NCI-H524 treated with DMSO at 0.1 percent for 48 hours (cell line): ENCODE measurements around the gene IFITM10.

Source experiments
- DNase-seq: peaks from one replicate; lab custom pipeline; 2025; lab: John Stamatoyannopoulos, UW

The IFITM10 gene

GRCh38 chr11:1763796-1764661 is 13.6 kb upstream of the IFITM10 start, which contains the start of gene CTSD:
TSS of gene CTSD (minus strand) at chr11:1763927. CDS start at chr11:1763859, 68 bp downstream.
- DNase-seq: no peak

GRCh38 chr11:1763336-1763795 is 13.0 kb upstream of the IFITM10 start:
- no peak for DNase-seq

GRCh38 chr11:1762537-1763302 is 12.3 kb upstream of the IFITM10 start:
- no peak for DNase-seq

- no peak for DNase-seq
These were observed 11.6 kb upstream of the IFITM10 start for GRCh38 chr11:1761857-1762536.

- no peak for DNase-seq
These were observed 10.9 kb upstream of the IFITM10 start for GRCh38 chr11:1761110-1761856.

- DNase-seq: no peak
These were observed 10.1 kb upstream of the IFITM10 start for GRCh38 chr11:1760351-1761109.

- no peak for DNase-seq
These were observed 9.4 kb upstream of the IFITM10 start for GRCh38 chr11:1759851-1760220.

GRCh38 chr11:1759151-1759850 is 8.9 kb upstream of the IFITM10 start:
- no peak for DNase-seq

- no peak for DNase-seq
These were observed 8.3 kb upstream of the IFITM10 start for GRCh38 chr11:1758611-1759150.

GRCh38 chr11:1757861-1758610 is 7.6 kb upstream of the IFITM10 start:
- no peak for DNase-seq

- DNase-seq: no peak
These were observed 6.7 kb upstream of the IFITM10 start for GRCh38 chr11:1756791-1757771.

GRCh38 chr11:1755692-1756561 is 5.5 kb upstream of the IFITM10 start:
- no peak for DNase-seq

GRCh38 chr11:1755344-1755691 is 4.9 kb upstream of the IFITM10 start:
- DNase-seq: no peak

- DNase-seq: no peak
These were observed 4.2 kb upstream of the IFITM10 start for GRCh38 chr11:1754376-1755150.

GRCh38 chr11:1753929-1754305 is 3.5 kb upstream of the IFITM10 start:
- no peak for DNase-seq

- no peak for DNase-seq
These were observed 3.0 kb upstream of the IFITM10 start for GRCh38 chr11:1753229-1753928.
